Body of pancreas (tissue), 4 donors: ENCODE measurements around the gene GALNT7. TPM values are rescaled to one million over a fixed set of nuclear protein-coding genes. Genes with fewer than 3 reads are reported as not detected.

Experiments
- ATAC-seq: fragments of 150-250 bp; one replicate; pipeline ENCODE4 v1.9.1; 2016
- DNase-seq, 4 donors: peaks; one replicate each; pipeline ENCODE4 v3.0.0-alpha.2; 2019
- H3K27ac ChIP-seq, 4 donors: fragments of 200-600 bp; sonication (generic); 1 replicate in 3 of 4; 2 replicates in 1 of 4; pipeline versions ENCODE4 v1.5.1 to v1.6.1; 2016 to 2019; ENCODE audit warnings: mild to moderate bottlenecking in 1 of 4, mixed read lengths in 1 of 4, moderate library complexity in 1 of 4
- H3K27me3 ChIP-seq, 2 donors: fragments of 200-600 bp; sonication (generic); one replicate each; pipeline ENCODE4 v1.6.0; 2016; ENCODE audit warnings: mild to moderate bottlenecking in 1 of 2
- H3K36me3 ChIP-seq, 2 donors: fragments of 200-600 bp; sonication (generic); replicated peaks in 1 of 2; 2 replicates each; pipeline ENCODE4 v1.5.1; 2016; ENCODE audit warnings: low read depth in 2 of 2; ENCODE audit not compliant: insufficient read depth in 1 of 2
- H3K4me1 ChIP-seq: fragments of 200-600 bp; sonication (generic); one replicate; pipeline ENCODE4 v1.6.0; 2016
- H3K4me3 ChIP-seq, 2 donors: fragments of 200-600 bp; sonication (generic); 1 replicate in 1 of 2; 2 replicates in 1 of 2; pipeline ENCODE4 v1.5.1; 2016 to 2019
- H3K9me3 ChIP-seq, 3 donors: fragments of 200-600 bp; sonication (generic); 1 replicate in 2 of 3; 2 replicates in 1 of 3; pipeline ENCODE4 v1.5.1; 2016
- POLR2A ChIP-seq, 3 donors: fragments of 450-650 bp; IDR thresholded peaks; one replicate each; pipeline ENCODE4 v1.6.1; 2016; ENCODE audit warnings: antibody characterized with exemption in 3 of 3, mild to moderate bottlenecking in 2 of 3
- WGBS, 2 donors: methylation state at CpG; one replicate each; pipeline ENCODE4 v1.1.5; 2017; 5-methylcytosine and 5-hydroxymethylcytosine counted together
- intact Hi-C: fragments of 100-400 bp; cut with DNase I; formaldehyde crosslinking; loops from one replicate; pipeline ENCODE4 v1.15.1; 2023
- total RNA-seq, 2 donors: library from RNA; depleted of rRNA; stranded (reverse); fragments of >200 nt; gene quantifications; one replicate each; pipeline ENCODE4 v1.1.0, GENCODE V29; 2016
- TF ChIP-seq, protein P1 (sequence below), 7 experiments: fragments of 450-650 bp in 4 of 7; fragments of 200-600 bp in 3 of 7; sonication (generic) in 3 of 7; IDR thresholded peaks; one replicate each; pipeline ENCODE4 v1.5.1; 2016 to 2019; ENCODE audit warnings: antibody characterized with exemption in 7 of 7

The GALNT7 gene
- total RNA-seq, 2 donors from 2014 or later = 20.4 to 32.4 TPM

DNA sequence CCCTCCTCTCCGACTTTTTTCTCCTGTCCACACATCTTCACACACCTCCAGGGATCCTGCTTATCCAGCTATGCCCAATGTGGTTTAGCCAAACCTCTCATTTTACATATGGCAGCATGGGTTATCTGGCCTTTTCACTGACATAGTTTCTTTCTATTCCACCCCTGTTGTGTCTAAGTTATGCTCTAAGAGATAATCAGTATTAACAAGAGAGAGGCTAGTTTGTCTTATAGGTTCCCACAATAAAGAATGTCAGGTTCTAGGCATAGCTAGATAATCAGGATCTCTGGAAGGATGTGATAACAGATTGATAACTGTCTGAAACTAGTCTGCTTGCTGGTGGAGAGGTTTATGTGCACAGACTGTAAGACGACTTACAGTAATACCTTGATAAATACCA lies 7.7 kb upstream of the GALNT7 start:
- Histone ChIP-seq H3K36me3 (no peaks in the 10 kb centered on the region), H3K9me3 (no peaks in the 10 kb centered on the region), H3K27me3 (no peaks in the 10 kb centered on the region), H3K27ac (no peak overlapping the region), H3K4me1 (no peaks in the 10 kb centered on the region), H3K4me3 (no peak overlapping the region)
- no peak for DNase-seq
- TF ChIP-seq, protein P1, sequence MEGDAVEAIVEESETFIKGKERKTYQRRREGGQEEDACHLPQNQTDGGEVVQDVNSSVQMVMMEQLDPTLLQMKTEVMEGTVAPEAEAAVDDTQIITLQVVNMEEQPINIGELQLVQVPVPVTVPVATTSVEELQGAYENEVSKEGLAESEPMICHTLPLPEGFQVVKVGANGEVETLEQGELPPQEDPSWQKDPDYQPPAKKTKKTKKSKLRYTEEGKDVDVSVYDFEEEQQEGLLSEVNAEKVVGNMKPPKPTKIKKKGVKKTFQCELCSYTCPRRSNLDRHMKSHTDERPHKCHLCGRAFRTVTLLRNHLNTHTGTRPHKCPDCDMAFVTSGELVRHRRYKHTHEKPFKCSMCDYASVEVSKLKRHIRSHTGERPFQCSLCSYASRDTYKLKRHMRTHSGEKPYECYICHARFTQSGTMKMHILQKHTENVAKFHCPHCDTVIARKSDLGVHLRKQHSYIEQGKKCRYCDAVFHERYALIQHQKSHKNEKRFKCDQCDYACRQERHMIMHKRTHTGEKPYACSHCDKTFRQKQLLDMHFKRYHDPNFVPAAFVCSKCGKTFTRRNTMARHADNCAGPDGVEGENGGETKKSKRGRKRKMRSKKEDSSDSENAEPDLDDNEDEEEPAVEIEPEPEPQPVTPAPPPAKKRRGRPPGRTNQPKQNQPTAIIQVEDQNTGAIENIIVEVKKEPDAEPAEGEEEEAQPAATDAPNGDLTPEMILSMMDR (IDR thresholded peaks at IDR 0.05) = no peak
- TF ChIP-seq POLR2A (IDR thresholded peaks at IDR 0.05) = no peak
- intact Hi-C loops = no loop called here
- WGBS, 2 donors = 84 to 95% methylated on average over 2 of the region's 2 CpGs
- no peak for ATAC-seq

DNA sequence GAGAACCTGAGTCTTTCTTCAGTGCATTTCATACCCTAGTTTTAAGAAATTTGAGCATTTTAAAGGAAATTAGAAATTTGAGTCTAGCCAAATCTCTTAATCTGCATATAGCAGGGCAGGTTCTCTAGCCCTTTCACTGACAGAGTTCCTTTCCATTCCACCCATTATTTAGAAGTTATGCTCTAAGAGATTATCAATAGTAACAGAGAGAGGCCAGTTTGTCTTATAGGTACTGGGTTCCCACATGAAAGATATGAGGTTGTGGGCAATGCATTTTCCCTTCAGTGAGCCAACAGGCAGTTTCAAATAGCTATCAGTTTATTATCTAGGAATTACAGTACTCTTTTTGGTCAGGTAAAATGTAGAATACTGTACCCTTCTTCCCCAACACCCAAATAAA lies 7.3 kb upstream of the GALNT7 start:
- H3K27ac ChIP-seq = no peak overlapping the region
- no peak for TF ChIP-seq POLR2A (IDR thresholded peaks at IDR 0.05)
- TF ChIP-seq, protein P1 (IDR thresholded peaks at IDR 0.05) = no peak
- intact Hi-C loops = no loop called here
- DNase-seq (no peak), ATAC-seq (no peak)
- H3K9me3 ChIP-seq = no peaks in the 10 kb centered on the region
- no peaks in the 10 kb centered on the region for H3K36me3 ChIP-seq
- H3K27me3 ChIP-seq = no peaks in the 10 kb centered on the region
- no peak overlapping the region for H3K4me3 ChIP-seq
- H3K4me1 ChIP-seq = no peaks in the 10 kb centered on the region

DNA sequence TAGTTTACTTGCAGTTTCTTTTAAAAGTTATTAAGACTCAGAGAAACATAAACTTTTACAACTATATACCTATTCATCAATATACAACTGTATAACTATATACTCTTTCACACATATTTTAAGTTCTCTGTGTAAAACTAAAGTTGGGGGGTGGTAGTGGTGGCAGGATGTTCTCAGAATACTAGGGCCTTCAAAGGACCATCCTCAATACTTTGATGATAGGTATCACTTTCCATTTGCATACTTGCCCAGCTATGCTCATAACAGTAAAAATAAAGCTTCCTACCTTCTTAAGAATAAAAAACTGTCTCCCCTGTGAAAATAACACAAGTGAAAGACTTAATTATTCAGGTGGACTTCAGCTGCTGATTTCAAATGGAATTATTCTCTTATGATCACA lies 2.9 kb upstream of the GALNT7 start:
- H3K27ac ChIP-seq = no peak overlapping the region
- no peak for TF ChIP-seq POLR2A (IDR thresholded peaks at IDR 0.05)
- TF ChIP-seq, protein P1 (IDR thresholded peaks at IDR 0.05) = no peak
- H3K4me1 ChIP-seq = peaks cover 21% of the 10 kb centered on the region
- intact Hi-C loops = no loop called here
- no peaks in the 10 kb centered on the region for H3K9me3 ChIP-seq
- ATAC-seq = no peak
- no peaks in the 10 kb centered on the region for H3K27me3 ChIP-seq
- H3K36me3 ChIP-seq = no peaks in the 10 kb centered on the region
- no peak overlapping the region for H3K4me3 ChIP-seq
- DNase-seq = no peak

DNA sequence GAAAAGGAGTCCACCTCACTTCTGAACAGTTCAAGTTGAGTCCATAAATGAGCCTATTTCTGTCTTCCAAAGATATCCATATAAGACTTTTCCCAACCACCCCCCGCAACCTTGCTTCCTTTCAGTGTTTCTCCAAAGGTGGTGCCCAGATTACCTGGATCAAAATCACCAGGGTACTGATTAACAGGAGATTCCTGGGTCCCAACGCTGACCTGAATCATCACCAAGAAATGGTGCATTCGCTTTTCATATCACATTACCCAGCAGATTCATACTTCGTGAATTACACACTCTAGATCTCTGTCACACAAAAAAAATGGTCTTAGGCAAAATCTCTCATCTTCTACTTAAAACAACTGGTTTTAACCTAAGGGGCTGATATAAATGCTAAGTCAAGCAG lies 2.1 kb upstream of the GALNT7 start:
- TF ChIP-seq, protein P1 (IDR thresholded peaks at IDR 0.05) = no peak
- TF ChIP-seq POLR2A (IDR thresholded peaks at IDR 0.05) = no peak
- Histone ChIP-seq H3K4me3 (no peak overlapping the region), H3K27ac (no peak overlapping the region), H3K4me1 (peaks cover 27% of the 10 kb centered on the region), H3K36me3 (no peaks in the 10 kb centered on the region), H3K27me3 (no peaks in the 10 kb centered on the region), H3K9me3 (no peaks in the 10 kb centered on the region)
- intact Hi-C loops = no loop called here
- DNase-seq = no peak
- 81 to 84% methylated on average over 4 of the region's 4 CpGs for WGBS, 2 donors
- no peak for ATAC-seq

DNA sequence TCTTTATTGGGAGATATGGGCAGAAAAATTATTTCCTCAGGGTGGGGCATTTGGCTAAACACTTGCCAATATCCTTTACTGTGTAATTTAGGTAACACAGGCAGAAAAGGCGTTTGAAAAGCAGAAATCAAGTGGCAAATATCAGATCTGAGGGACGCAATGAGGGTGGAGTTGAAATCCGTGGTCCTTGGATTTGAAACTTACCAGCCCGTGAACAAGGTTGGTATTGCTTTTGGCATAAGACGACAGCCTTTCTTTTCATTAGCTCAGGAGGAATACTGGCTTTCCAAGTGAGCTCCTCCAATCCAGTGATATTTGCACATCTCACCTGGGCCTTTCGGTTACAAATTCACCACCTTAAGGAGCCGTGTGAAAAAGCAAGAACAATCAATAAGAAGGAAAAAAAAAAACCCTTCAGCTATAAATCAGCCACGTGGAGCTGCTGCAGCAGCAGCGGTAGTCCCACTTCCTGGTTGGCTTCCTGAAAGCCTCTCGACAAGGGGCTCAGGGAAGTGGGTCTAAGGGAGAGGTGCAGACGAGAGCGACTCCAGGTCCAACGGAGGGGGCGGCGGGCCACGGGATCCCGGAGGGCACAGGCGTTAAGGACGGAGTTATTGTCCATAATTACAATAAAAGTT lies 734 bp upstream of the GALNT7 start:
- Histone ChIP-seq H3K9me3 (no peaks in the 10 kb centered on the region), H3K27me3 (no peaks in the 10 kb centered on the region), H3K4me3 (peak overlapping the region; percentile 63 to 78), H3K27ac (peak overlapping the region; percentile 91 to 97 (median 93)), H3K4me1 (peaks cover 27% of the 10 kb centered on the region), H3K36me3 (no peaks in the 10 kb centered on the region)
- peak; percentile 61 to 76 (median 68) for DNase-seq
- TF ChIP-seq, protein P1 (IDR thresholded peaks at IDR 0.05) = peak in 1 of 7 experiments; percentile 1
- peak in 2 of 3 donors; percentile 30 to 75 for TF ChIP-seq POLR2A (IDR thresholded peaks at IDR 0.05)
- 1 to 2% methylated on average over 19 of the region's 19 CpGs for WGBS, 2 donors
- peak; percentile 56 for ATAC-seq
- intact Hi-C loops = no loop called here
